H1 (cell line): Measurements from ENCODE around the gene KCTD16. TPM values are rescaled to one million over a fixed set of nuclear protein-coding genes. Genes with fewer than 3 reads are reported as not detected.

Source experiments
- CTCF ChIA-PET: fragments of 300-600 bp; sonication (Branson Sonifier 250); formaldehyde crosslinking; loops from one replicate; lab custom pipeline; 2021; ENCODE audit not compliant: partially characterized antibody; lab: Charles Lee
- POLR2A ChIA-PET: fragments of 300-600 bp; sonication (Branson Sonifier 250); formaldehyde crosslinking; loops from one replicate; lab custom pipeline; 2021; ENCODE audit warnings: inconsistent platforms; ENCODE audit not compliant: partially characterized antibody; lab: Charles Lee
- DNase-seq, 2 experiments: peaks; one replicate each; pipeline versions ENCODE4 v3.0.0 to v3.0.0-alpha.2; 2010 to 2022; ENCODE audit warnings: low spot score in 2 of 2, low read depth in 1 of 2, mixed read lengths in 1 of 2
- FAIRE-seq: peaks from 2 replicates; lab custom pipeline; 2011; peaks lifted over from hg19 to GRCh38; lab: Jason Lieb, UNC
- H2AFZ ChIP-seq: 2 replicates; pipeline ENCODE4 v1.8.1; 2012; ENCODE audit warnings: low read length, inconsistent platforms
- H2AK5ac ChIP-seq: 2 replicates; pipeline ENCODE4 v1.6.1; 2013; ENCODE audit warnings: low read depth, low read length
- H2BK120ac ChIP-seq: replicated peaks from 2 replicates; pipeline ENCODE3; 2013; ENCODE audit warnings: low read depth, low read length, inconsistent platforms
- H2BK12ac ChIP-seq: 2 replicates; pipeline ENCODE4 v1.6.1; 2013; ENCODE audit warnings: low read depth, low read length
- H2BK15ac ChIP-seq: 2 replicates; pipeline ENCODE4 v1.6.1; 2013; ENCODE audit warnings: low read length
- H2BK20ac ChIP-seq: 2 replicates; pipeline ENCODE4 v1.6.1; 2013; ENCODE audit warnings: low read length
- H2BK5ac ChIP-seq: 2 replicates; pipeline ENCODE4 v1.6.1; 2013; ENCODE audit warnings: low read depth, low read length
- H3K14ac ChIP-seq: 2 replicates; pipeline ENCODE4 v1.6.1; 2013; ENCODE audit warnings: inconsistent platforms; ENCODE audit not compliant: insufficient read length
- H3K18ac ChIP-seq: 2 replicates; pipeline ENCODE4 v1.6.1; 2013; ENCODE audit warnings: low read length; ENCODE audit errors: extremely low read depth
- H3K23ac ChIP-seq: 2 replicates; pipeline ENCODE4 v1.6.1; 2013; ENCODE audit warnings: inconsistent platforms; ENCODE audit not compliant: insufficient read length
- H3K23me2 ChIP-seq: 2 replicates; pipeline ENCODE4 v1.6.1; 2013; ENCODE audit warnings: low read depth, low read length
- H3K27ac ChIP-seq: 2 replicates; pipeline ENCODE4 v1.6.1; 2011; ENCODE audit warnings: low read depth, low read length, inconsistent platforms
- H3K27me3 ChIP-seq, 4 experiments: replicated peaks in 1 of 4; 1 replicate in 1 of 4; 2 replicates in 3 of 4; pipeline versions ENCODE4 v1.6.1 to v1.8.1; 2011 to 2013; ENCODE audit warnings: low read length in 3 of 4, mild to moderate bottlenecking in 3 of 4, inconsistent platforms in 2 of 4, mixed read lengths in 2 of 4, moderate library complexity in 1 of 4; ENCODE audit not compliant: control insufficient read depth in 3 of 4, insufficient read depth in 3 of 4; ENCODE audit errors: extremely low read depth in 1 of 4
- H3K36me3 ChIP-seq, 4 experiments: 2 replicates each; pipeline versions ENCODE4 v1.6.1 to v1.8.1; 2011 to 2013; ENCODE audit warnings: mild to moderate bottlenecking in 4 of 4, low read length in 3 of 4, moderate library complexity in 2 of 4, control low read depth in 1 of 4, inconsistent platforms in 1 of 4; ENCODE audit not compliant: insufficient read depth in 4 of 4, control insufficient read depth in 2 of 4
- H3K4ac ChIP-seq: replicated peaks from 2 replicates; pipeline ENCODE3; 2013; ENCODE audit warnings: low read length, low read depth, mixed read lengths, inconsistent platforms; ENCODE audit not compliant: insufficient read length
- H3K4me1 ChIP-seq, 4 experiments: replicated peaks in 1 of 4; 1 replicate in 1 of 4; 2 replicates in 3 of 4; pipeline versions ENCODE4 v1.6.1 to v1.8.1; 2011 to 2013; ENCODE audit warnings: low read length in 3 of 4, inconsistent platforms in 2 of 4, mixed read lengths in 1 of 4; ENCODE audit not compliant: insufficient read depth in 4 of 4, control insufficient read depth in 3 of 4
- H3K4me2 ChIP-seq, 2 experiments: 2 replicates each; pipeline versions ENCODE4 v1.6.1 to v1.8.1; 2011 to 2013; ENCODE audit warnings: low read depth in 2 of 2, low read length in 2 of 2, control low read depth in 1 of 2, inconsistent platforms in 1 of 2, mild to moderate bottlenecking in 1 of 2; ENCODE audit not compliant: insufficient read depth in 1 of 2
- H3K4me3 ChIP-seq, 4 experiments: fragments of 200-600, 300-600 bp in 1 of 4; sonication (generic), shearing (Covaris generic), sonication (Bioruptor Twin) in 1 of 4; 2 replicates each; pipeline versions ENCODE4 v1.5.1 to v1.8.1; 2011 to 2016; ENCODE audit warnings: low read length in 4 of 4, low read depth in 3 of 4, control low read depth in 2 of 4, inconsistent platforms in 2 of 4, mild to moderate bottlenecking in 2 of 4, mixed read lengths in 1 of 4, moderate library complexity in 1 of 4; ENCODE audit not compliant: insufficient read depth in 2 of 4; ENCODE audit errors: extremely low read depth in 1 of 4
- H3K56ac ChIP-seq: replicated peaks from 2 replicates; pipeline ENCODE3; 2013; ENCODE audit warnings: low read depth, mild to moderate bottlenecking, mixed read lengths, low read length, inconsistent platforms; ENCODE audit not compliant: insufficient read length
- H3K79me1 ChIP-seq: 2 replicates; pipeline ENCODE4 v1.6.1; 2013; ENCODE audit warnings: low read depth, low read length, control low read depth
- H3K79me2 ChIP-seq, 2 experiments: 2 replicates each; pipeline versions ENCODE4 v1.6.1 to v1.8.1; 2012 to 2013; ENCODE audit warnings: low read length in 2 of 2, mild to moderate bottlenecking in 2 of 2, inconsistent platforms in 1 of 2; ENCODE audit not compliant: insufficient read depth in 2 of 2, control insufficient read depth in 1 of 2
- H3K9ac ChIP-seq, 4 experiments: replicated peaks in 1 of 4; 1 replicate in 1 of 4; 2 replicates in 3 of 4; pipeline versions ENCODE4 v1.6.1 to v1.8.1; 2011 to 2013; ENCODE audit warnings: low read depth in 3 of 4, low read length in 3 of 4, control low read depth in 2 of 4, mild to moderate bottlenecking in 2 of 4, moderate library complexity in 2 of 4, inconsistent platforms in 1 of 4; ENCODE audit errors: extremely low read depth in 1 of 4
- H3K9me3 ChIP-seq, 2 experiments: 2 replicates each; pipeline versions ENCODE4 v1.6.1 to v1.8.1; 2012 to 2013; ENCODE audit warnings: mild to moderate bottlenecking in 2 of 2, moderate library complexity in 2 of 2, control low read depth in 1 of 2, inconsistent platforms in 1 of 2, low read depth in 1 of 2, low read length in 1 of 2, mixed read lengths in 1 of 2; ENCODE audit not compliant: insufficient read depth in 2 of 2
- H4K20me1 ChIP-seq, 2 experiments: replicated peaks in 1 of 2; 2 replicates each; pipeline versions ENCODE3 to v1.8.1; 2011 to 2013; ENCODE audit warnings: inconsistent platforms in 2 of 2, low read length in 2 of 2, mild to moderate bottlenecking in 1 of 2; ENCODE audit not compliant: insufficient read depth in 2 of 2, control insufficient read depth in 1 of 2
- H4K5ac ChIP-seq: 2 replicates; pipeline ENCODE4 v1.6.1; 2013; ENCODE audit warnings: low read length, low read depth, mixed read lengths, inconsistent platforms; ENCODE audit not compliant: insufficient read length
- H4K8ac ChIP-seq: 2 replicates; pipeline ENCODE4 v1.8.0; 2013; ENCODE audit warnings: mild to moderate bottlenecking, moderate library complexity, low read length, inconsistent platforms; ENCODE audit not compliant: insufficient read depth; ENCODE audit errors: extremely low read depth
- H4K91ac ChIP-seq: replicated peaks from 2 replicates; pipeline ENCODE3; 2013; ENCODE audit warnings: low read length, mixed read lengths, inconsistent platforms; ENCODE audit not compliant: insufficient read length
- FOSL1 ChIP-seq: IDR thresholded peaks from 2 replicates; pipeline ENCODE4 v1.6.1; 2011; ENCODE audit warnings: mild to moderate bottlenecking, low read depth, low read length, moderate library complexity; ENCODE audit not compliant: insufficient read depth
- HDAC6 ChIP-seq: IDR thresholded peaks from one replicate; pipeline ENCODE4 v1.7.1; 2012; ENCODE audit warnings: low read depth, mild to moderate bottlenecking, inconsistent platforms, low read length, moderate library complexity
- KDM1A ChIP-seq: fragments of 200-600, 300-600 bp; sonication (generic); IDR thresholded peaks from 2 replicates; pipeline ENCODE4 v1.7.1; 2016; ENCODE audit warnings: mild to moderate bottlenecking, low read length, borderline replicate concordance
- RFX5 ChIP-seq: IDR thresholded peaks from 2 replicates; pipeline ENCODE4 v1.6.1; 2011; ENCODE audit warnings: low read depth, low read length, improper control_type of control experiment, borderline replicate concordance
- SP1 ChIP-seq: IDR thresholded peaks from 2 replicates; pipeline ENCODE4 v1.6.1; 2011; ENCODE audit warnings: low read depth, low read length
- SP2 ChIP-seq: IDR thresholded peaks from 2 replicates; pipeline ENCODE4 v1.6.1; 2012; ENCODE audit warnings: mild to moderate bottlenecking, low read length, inconsistent platforms
- WGBS, 2 experiments: shearing (Covaris generic) in 1 of 2; methylation state at CpG; one replicate each; pipeline versions ENCODE4 v1.1.6 to v1.1.7; 2013 to 2015; ENCODE audit warnings: low lambda C conversion rate in 2 of 2, mixed read lengths in 2 of 2, inconsistent platforms in 1 of 2, low coverage in 1 of 2, missing lambda C conversion rate in 1 of 2; ENCODE audit not compliant: insufficient replicate concordance in 2 of 2, insufficient coverage in 1 of 2, insufficient read length in 1 of 2; ENCODE audit errors: extremely low coverage in 1 of 2, missing lambda C conversion rate in 1 of 2; 5-methylcytosine and 5-hydroxymethylcytosine counted together
- polyA plus RNA-seq, 7 experiments: library from polyadenylated mRNA; depleted of rRNA in 3 of 7; stranded (reverse) in 5 of 7; unstranded in 2 of 7; fragments of >200 nt in 5 of 7; fragments of 200-250 nt in 2 of 7; gene quantifications; 1 replicate in 5 of 7; 2 replicates in 1 of 7; 4 replicates in 1 of 7; pipeline versions ENCODE4 v1.2.1 to v1.2.3, GENCODE V29; 2011 to 2013; ENCODE audit warnings: missing spikeins in 2 of 7, mixed read lengths in 2 of 7
- total RNA-seq: library from RNA; stranded (reverse); fragmentation: NEBNext Ultra II Directional; extraction: Animal tissue kit (Norgen Biotek cat#: 25700); gene quantifications from 2 replicates; pipeline ENCODE4 v1.2.1, GENCODE V29; 2021
- TF ChIP-seq, protein P1 (sequence below): IDR thresholded peaks from 2 replicates; pipeline ENCODE4 v1.6.1; 2011; ENCODE audit warnings: low read length, improper control_type of control experiment

KCTD16 gene
- total and polyA plus RNA-seq, 2 of the 8 experiments (the other 6 are each of a cell fraction or from before 2014, with no cell fraction given) = 0.03 to 0.24 TPM

DNA sequence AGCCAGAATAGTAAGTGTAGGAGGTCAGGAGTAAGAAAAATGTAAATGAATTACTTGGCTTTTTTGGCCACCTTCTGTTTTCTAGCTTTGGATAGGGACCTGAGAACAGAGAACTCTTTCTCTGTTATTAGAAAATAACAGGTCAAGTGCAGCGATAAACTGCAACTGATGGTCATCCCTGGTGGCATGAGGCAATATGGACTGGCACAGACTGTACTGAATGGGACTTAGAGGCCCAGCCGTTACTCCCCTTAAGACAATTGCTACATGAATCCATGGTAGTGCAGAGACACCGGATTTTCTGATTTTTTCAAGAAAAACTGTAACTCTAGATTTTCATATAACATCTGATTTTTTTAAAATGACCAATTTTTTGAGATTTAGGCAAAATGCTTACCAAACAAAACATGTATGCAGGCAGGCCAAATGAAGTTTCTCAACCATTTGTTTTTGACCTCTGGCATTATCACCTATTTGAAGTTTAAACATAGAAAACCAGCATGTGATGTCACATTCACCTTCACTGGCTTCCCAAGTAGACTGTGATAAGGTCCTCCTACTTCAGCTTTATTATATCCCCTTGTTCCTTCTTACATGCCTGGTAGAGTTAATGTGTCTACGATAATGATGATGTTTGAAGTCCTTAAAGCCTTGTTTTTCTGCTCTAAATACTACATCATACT is 262.6 kb downstream of the KCTD16 start:
- H3K23me2 ChIP-seq = no peaks in the 10 kb centered on the region
- FAIRE-seq (no peak), DNase-seq (no peak)
- H4K8ac ChIP-seq = no peak overlapping the region
- no peak overlapping the region for H2AK5ac ChIP-seq
- no peak overlapping the region for H2BK5ac ChIP-seq
- no peak overlapping the region for H3K14ac ChIP-seq
- no peak overlapping the region for H3K18ac ChIP-seq
- H2BK120ac ChIP-seq = no peak overlapping the region
- H3K4me2 ChIP-seq = no peak overlapping the region
- ChIA-PET POLR2A (no interaction called here), CTCF (interaction anchor here (1.4 to 1.5 kb wide), 2 partner anchors 11 to 43 kb away, joined by 5 to 7 read pairs; no protein-coding TSS in a partner anchor)
- no peaks in the 10 kb centered on the region for H3K27me3 ChIP-seq
- no peak overlapping the region for H3K23ac ChIP-seq
- H3K79me2 ChIP-seq = no peaks in the 10 kb centered on the region
- no peak overlapping the region for H2BK12ac ChIP-seq
- no peak overlapping the region for H4K5ac ChIP-seq
- 93% methylated on average over 4 of the region's 4 CpGs; no CpG with 5 or more reads in 1 of the 2 experiments for WGBS, 2 experiments
- no peaks in the 10 kb centered on the region for H3K9me3 ChIP-seq
- H3K56ac ChIP-seq = no peak overlapping the region
- no peaks in the 10 kb centered on the region for H3K4me1 ChIP-seq
- H3K4me3 ChIP-seq = no peak overlapping the region
- H2BK20ac ChIP-seq = no peak overlapping the region
- H3K36me3 ChIP-seq = no peaks in the 10 kb centered on the region
- no peak overlapping the region for H2BK15ac ChIP-seq
- no peaks in the 10 kb centered on the region for H4K20me1 ChIP-seq
- no peaks in the 10 kb centered on the region for H3K79me1 ChIP-seq
- no peak overlapping the region for H3K9ac ChIP-seq
- H3K27ac ChIP-seq = no peak overlapping the region
- no peak overlapping the region for H2AFZ ChIP-seq
- no peak overlapping the region for H3K4ac ChIP-seq
- no peak overlapping the region for H4K91ac ChIP-seq
- no peak for TF ChIP-seq HDAC6
- no peak for TF ChIP-seq SP1
- no peak for TF ChIP-seq FOSL1
- TF ChIP-seq, protein P1, sequence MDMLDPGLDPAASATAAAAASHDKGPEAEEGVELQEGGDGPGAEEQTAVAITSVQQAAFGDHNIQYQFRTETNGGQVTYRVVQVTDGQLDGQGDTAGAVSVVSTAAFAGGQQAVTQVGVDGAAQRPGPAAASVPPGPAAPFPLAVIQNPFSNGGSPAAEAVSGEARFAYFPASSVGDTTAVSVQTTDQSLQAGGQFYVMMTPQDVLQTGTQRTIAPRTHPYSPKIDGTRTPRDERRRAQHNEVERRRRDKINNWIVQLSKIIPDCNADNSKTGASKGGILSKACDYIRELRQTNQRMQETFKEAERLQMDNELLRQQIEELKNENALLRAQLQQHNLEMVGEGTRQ = no peak
- no peak for TF ChIP-seq SP2
- TF ChIP-seq RFX5 = no peak
- TF ChIP-seq KDM1A = no peak
